AG10803 (cell line): ENCODE measurements around the gene MYRIP.
A peak's percentile ranks its signal among the peaks of the same experiment; 100 is the strongest.

Experiments used
- DNase-seq: peaks from one replicate; pipeline ENCODE4 v3.0.0; 2010; ENCODE audit warnings: low read depth
- H3K4me3 ChIP-seq: 2 replicates; pipeline ENCODE4 v1.5.1; 2011; ENCODE audit warnings: mild to moderate bottlenecking, low read length, control low read depth
- TF ChIP-seq, protein P1 (sequence below): conservative IDR thresholded peaks from 2 replicates; pipeline ENCODE4 v1.5.1; 2011; ENCODE audit warnings: mild to moderate bottlenecking, low read length, control low read depth, inconsistent platforms

MYRIP gene

DNA sequence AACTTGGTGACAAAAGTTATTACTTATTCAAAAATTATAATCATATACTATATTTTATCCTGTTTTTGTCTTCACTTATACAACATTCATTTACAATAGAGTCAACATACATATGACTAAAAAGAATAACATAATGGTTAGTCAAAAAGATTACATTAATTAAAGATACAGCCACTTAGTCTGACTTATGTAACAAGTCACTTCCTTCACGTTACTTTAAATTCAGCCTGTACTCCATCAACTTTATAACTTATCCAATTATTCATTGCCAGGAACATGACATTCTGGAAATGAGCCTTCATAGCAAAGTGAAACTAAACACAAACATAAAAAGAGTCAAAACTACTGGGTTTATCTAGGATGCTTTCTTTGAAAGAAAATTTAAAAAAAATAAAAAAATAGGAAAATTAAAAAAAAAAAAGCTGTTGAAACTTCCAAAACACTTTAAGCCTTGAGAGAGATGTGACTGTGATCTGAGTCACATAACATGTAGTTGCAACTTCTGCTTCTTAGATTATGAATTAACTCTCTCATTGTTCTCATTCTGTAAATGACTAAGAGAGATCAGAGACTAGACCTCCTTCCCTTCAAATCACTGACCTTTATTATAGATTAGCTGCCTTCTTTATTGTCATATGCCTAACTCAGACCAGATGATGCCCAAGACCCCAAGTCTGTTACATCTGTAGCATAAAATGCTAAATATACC lies 107.8 kb downstream of the MYRIP start:
- peak; percentile 26 for DNase-seq
- TF ChIP-seq, protein P1, sequence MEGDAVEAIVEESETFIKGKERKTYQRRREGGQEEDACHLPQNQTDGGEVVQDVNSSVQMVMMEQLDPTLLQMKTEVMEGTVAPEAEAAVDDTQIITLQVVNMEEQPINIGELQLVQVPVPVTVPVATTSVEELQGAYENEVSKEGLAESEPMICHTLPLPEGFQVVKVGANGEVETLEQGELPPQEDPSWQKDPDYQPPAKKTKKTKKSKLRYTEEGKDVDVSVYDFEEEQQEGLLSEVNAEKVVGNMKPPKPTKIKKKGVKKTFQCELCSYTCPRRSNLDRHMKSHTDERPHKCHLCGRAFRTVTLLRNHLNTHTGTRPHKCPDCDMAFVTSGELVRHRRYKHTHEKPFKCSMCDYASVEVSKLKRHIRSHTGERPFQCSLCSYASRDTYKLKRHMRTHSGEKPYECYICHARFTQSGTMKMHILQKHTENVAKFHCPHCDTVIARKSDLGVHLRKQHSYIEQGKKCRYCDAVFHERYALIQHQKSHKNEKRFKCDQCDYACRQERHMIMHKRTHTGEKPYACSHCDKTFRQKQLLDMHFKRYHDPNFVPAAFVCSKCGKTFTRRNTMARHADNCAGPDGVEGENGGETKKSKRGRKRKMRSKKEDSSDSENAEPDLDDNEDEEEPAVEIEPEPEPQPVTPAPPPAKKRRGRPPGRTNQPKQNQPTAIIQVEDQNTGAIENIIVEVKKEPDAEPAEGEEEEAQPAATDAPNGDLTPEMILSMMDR, result no peak
- no peak overlapping the region for H3K4me3 ChIP-seq

DNA sequence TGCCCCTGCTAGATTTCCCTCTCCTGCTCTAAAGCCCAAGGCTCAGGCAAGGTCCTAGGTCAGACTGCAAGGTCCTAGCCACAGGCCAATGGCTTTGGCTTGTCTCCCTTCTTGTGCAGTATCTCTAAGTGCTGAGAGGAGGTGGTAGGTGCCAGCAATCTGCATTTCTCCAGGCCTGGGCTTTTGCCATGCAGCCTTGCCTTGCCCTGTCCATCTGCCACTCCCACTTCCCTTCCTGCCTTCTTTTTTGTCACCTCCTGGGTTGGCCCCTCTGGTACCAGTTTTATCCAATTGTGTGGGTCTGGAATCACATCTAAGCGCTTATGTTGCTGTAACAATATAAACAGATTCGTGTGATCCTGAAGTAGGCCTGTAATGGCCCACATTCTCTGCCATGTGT lies 109.9 kb downstream of the MYRIP start:
- no peak overlapping the region for H3K4me3 ChIP-seq
- TF ChIP-seq, protein P1, result no peak
- DNase-seq, result no peak

DNA sequence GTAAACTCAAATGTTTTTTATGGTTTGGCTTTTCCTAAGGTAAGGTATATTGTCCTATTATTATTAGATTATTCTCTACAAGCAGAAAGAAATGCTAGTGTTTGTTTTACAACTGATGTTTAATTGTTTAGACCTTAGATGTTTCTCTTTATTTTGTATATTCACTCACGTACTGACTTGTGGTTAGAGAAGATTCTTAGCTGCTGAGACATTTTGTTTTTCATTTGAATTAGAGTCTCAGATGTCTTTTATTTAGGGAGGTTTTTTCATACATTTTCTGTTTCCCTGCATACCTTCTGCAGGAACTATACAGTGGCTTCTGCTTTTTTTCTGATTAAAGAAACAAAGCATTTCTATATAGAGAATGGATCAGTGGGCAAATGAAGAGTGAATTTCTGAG lies 110.9 kb downstream of the MYRIP start:
- DNase-seq, result no peak
- no peak overlapping the region for H3K4me3 ChIP-seq
- TF ChIP-seq, protein P1, result no peak

DNA sequence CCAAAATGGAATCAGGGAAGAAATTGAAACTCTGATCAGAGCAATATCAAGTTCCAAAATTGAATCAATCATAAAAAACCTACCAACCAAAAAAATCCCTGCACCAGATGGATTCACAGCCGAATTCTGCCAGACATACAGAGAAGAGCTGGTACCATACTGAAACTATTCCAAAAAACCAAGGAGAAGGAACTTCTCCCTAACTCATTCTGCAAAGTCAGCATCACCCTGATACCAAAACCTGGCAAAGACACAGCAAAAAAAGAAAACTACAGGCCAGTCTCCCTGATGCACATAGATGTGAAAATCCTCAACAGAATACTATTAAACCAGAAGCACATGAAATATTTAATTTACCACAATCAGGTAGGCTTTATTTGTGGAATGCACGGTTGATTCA lies 118.1 kb downstream of the MYRIP start:
- TF ChIP-seq, protein P1, result no peak
- DNase-seq, result no peak
- no peak overlapping the region for H3K4me3 ChIP-seq

DNA sequence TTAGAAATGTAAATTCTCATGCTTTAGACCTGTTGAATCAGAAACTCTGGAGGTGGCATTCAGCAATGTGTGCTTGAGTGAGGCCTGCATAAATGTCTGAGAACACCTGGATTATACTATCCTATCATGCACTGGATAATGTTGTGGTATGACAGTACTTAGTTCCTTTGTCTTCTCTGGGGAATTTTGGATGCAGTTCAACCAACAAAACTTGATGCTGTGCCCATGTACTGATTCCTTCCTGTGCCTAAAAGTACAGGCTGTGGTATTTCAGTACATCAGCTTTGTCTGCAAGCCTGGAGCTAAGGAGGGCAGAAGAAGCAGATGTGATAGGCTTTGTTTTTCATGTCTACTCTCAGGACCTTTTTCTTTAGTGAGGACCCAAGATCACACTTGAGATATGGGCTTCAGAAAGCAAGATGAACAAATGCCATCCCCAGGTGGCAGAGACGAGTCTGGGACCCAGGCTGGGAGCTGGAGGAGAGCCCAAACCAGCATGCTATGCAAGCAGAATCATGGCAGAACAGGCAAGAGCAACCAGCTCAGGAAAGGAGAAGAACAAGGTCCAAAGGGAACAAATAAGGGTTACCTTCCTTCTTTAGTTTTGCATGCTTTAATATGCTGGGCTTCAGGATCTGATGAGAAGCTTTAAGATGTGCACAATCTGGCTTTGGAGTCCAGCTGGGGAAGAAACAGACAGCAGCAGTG lies 124.7 kb downstream of the MYRIP start:
- no peak overlapping the region for H3K4me3 ChIP-seq
- DNase-seq, result peak; percentile 16

DNA sequence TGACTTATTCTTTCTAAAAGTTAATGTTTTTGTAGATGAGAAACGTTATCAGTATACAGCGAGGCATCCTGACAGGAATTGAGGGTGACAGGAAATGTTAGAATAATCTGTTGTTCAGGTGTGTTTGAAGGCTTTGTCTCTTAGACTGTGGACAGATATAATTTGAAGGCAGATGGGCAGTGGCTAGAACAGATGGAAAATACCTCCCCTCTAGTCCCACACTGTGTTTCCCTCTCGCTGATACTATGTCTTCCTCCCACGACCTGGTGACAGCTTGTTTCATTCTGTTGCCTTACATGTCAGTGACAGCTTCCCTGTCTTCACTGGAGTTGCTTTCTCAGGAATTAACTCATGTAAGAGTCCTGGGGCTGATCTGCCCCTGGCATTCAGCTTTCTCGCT lies 125.3 kb downstream of the MYRIP start:
- TF ChIP-seq, protein P1, result no peak
- no peak overlapping the region for H3K4me3 ChIP-seq
- DNase-seq, result no peak

More for the DNA sequence above, 124.7 kb downstream of the MYRIP start:
- TF ChIP-seq, protein P1, result no peak

DNA sequence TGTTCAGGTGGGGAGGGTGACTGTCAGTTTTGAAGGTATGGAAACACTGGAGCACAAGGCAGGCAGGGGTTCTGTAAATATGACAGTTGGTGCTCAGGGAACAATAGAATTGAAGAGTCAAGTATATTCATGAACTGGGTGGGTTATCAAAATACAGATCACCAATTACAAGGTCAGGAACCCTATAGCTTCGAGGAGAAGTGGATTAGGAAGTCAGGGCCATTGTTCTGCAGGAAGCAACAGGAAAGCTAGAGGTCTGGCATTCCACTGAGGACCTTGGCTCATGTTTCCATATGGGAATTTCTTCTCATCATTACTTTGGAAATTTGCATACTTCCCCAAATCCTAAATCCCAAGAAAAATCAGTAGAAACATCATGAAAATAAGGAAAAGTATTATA lies 125.9 kb downstream of the MYRIP start:
- TF ChIP-seq, protein P1, result no peak
- no peak for DNase-seq
- no peak overlapping the region for H3K4me3 ChIP-seq
